Measurements from ENCODE around the gene CCNB3.

CCNB3 gene

DNA sequence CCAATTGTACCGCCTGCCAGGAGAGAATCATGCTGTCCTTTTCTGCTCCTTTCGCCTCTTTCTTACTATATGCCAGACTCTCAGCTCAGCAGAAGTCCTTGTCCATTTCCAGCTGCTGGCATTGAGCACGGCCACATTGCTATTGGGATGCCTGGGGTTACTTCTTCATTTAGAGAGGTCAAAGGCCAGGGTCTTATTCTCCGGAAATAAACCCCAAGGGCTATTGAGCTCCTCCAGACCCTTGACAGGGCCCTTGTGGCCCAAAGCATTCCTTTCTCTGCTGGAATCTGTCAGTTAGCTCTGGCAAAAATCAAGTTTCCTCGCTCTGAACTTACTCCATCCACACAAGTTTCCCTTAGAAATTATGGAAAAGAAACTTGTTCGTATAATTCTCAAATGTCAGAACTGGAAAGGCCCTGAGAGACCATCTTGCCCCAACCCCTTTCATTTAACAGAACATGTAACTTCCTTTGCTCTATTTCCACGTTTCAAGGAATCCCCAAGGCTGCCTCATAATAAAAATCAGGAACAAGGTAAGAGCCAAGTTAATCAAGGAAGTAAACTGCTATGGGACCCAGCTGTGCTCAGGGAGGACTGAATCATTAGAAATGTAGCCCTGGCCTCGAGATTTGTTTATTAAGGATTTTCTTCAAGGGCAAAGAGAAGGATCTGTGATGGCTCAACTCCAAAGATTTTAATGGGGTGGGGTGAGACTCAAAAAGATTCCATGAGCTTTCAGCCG lies 15.5 kb upstream of the CCNB3 start:
- TF ChIP-seq ELF4 (IDR thresholded peaks at IDR 0.05) (no peak), CTBP1 (IDR thresholded peaks at IDR 0.05; ENCODE audit: borderline replicate concordance) (no peak), TARDBP (IDR thresholded peaks at IDR 0.05) (no peak), FOXK2 (IDR thresholded peaks at IDR 0.05) (no peak), SUZ12 (IDR thresholded peaks at IDR 0.05) (no peak), L3MBTL2 (conservative IDR thresholded peaks at IDR 0.05) (no peak), PKNOX1 (IDR thresholded peaks at IDR 0.05) (no peak), LEF1 (IDR thresholded peaks at IDR 0.05; ENCODE audit: borderline replicate concordance) (no peak), FOXM1 (IDR thresholded peaks at IDR 0.05; ENCODE audit: borderline replicate concordance) (no peak), HDGF (IDR thresholded peaks at IDR 0.05; ENCODE audit: borderline replicate concordance) (no peak), SP1 (IDR thresholded peaks at IDR 0.05) (no peak), NFRKB (IDR thresholded peaks at IDR 0.05) (no peak), FOXA1 (IDR thresholded peaks at IDR 0.05) (no peak), BHLHE40 (IDR thresholded peaks at IDR 0.05; ENCODE audit: borderline replicate concordance) (no peak), ARNT (IDR thresholded peaks at IDR 0.05) (no peak), ZNF384 (IDR thresholded peaks at IDR 0.05) (no peak)
- no peak for DNase-seq (ENCODE audit: extremely low spot score)
- ChIA-PET POLR2A (no interaction called here), CTCF (no interaction called here)

GRCh38 chrX:50198348-50198747 lies 6.2 kb upstream of the CCNB3 start:
- POLR2A ChIA-PET = no interaction called here
- TF ChIP-seq SP1 (IDR thresholded peaks at IDR 0.05) = no peak
- TF ChIP-seq BHLHE40 (IDR thresholded peaks at IDR 0.05; ENCODE audit: borderline replicate concordance) = no peak
- CTCF ChIA-PET = no interaction called here
- no peak for DNase-seq (ENCODE audit: extremely low spot score)

DNA sequence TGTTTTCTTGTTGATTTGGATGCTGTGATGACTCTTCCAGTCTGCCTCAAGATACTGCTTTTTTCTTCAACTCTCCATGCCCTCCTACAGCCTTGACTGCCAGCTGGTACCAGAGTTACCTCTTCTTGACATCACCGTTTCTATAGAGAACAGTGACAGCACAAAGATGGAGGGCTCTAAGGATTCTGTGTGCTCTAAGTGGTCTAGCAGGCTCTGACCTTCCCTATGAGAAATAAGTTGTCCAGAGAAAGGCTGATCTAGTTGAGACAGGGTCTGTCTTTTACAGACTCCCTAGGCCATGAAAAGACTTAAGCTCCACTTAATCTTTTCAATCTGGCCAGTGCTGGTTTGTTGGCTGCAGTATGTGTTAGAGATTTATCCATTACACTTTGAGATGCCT lies 3.7 kb upstream of the CCNB3 start, which contains the start of gene AKAP4:
Gene AKAP4, minus strand, starts transcription at position 101 of the 400 bp plus-strand sequence. CDS start 118 bp downstream, outside the sequence.
- CTCF ChIA-PET = no interaction called here
- POLR2A ChIA-PET = no interaction called here
- DNase-seq (ENCODE audit: extremely low spot score) = no peak
- TF ChIP-seq LEF1 (IDR thresholded peaks at IDR 0.05; ENCODE audit: borderline replicate concordance) (no peak), FOXK2 (IDR thresholded peaks at IDR 0.05) (no peak), FOXM1 (IDR thresholded peaks at IDR 0.05; ENCODE audit: borderline replicate concordance) (no peak), ARNT (IDR thresholded peaks at IDR 0.05) (no peak), BHLHE40 (IDR thresholded peaks at IDR 0.05; ENCODE audit: borderline replicate concordance) (no peak)

- CTCF ChIA-PET = no interaction called here
- TF ChIP-seq ZNF384 (IDR thresholded peaks at IDR 0.05) = no peak
- TF ChIP-seq SP1 (IDR thresholded peaks at IDR 0.05) = no peak
- no peak for TF ChIP-seq NFRKB (IDR thresholded peaks at IDR 0.05)
- no peak for TF ChIP-seq CTBP1 (IDR thresholded peaks at IDR 0.05; ENCODE audit: borderline replicate concordance)
- no peak for TF ChIP-seq FOXM1 (IDR thresholded peaks at IDR 0.05; ENCODE audit: borderline replicate concordance)
- no peak for TF ChIP-seq BHLHE40 (IDR thresholded peaks at IDR 0.05; ENCODE audit: borderline replicate concordance)
- no peak for TF ChIP-seq HDGF (IDR thresholded peaks at IDR 0.05; ENCODE audit: borderline replicate concordance)
- TF ChIP-seq ELF4 (IDR thresholded peaks at IDR 0.05) = no peak
- TF ChIP-seq FOXK2 (IDR thresholded peaks at IDR 0.05) = no peak
- DNase-seq (ENCODE audit: extremely low spot score) = no peak
- POLR2A ChIA-PET = no interaction called here
Measured at GRCh38 chrX:50202539-50202938, 2.0 kb upstream of the CCNB3 start.

GRCh38 chrX:50206753-50207152 lies 2.2 kb downstream of the CCNB3 start:
- no peak for DNase-seq (ENCODE audit: extremely low spot score)
- POLR2A ChIA-PET = no interaction called here
- TF ChIP-seq SUZ12 (IDR thresholded peaks at IDR 0.05) (no peak), FOXM1 (IDR thresholded peaks at IDR 0.05; ENCODE audit: borderline replicate concordance) (no peak), CTBP1 (IDR thresholded peaks at IDR 0.05; ENCODE audit: borderline replicate concordance) (no peak)
- CTCF ChIA-PET = interaction anchor here (0.7 kb wide), 1 partner anchor 297 kb away, joined by 3 read pairs; no protein-coding TSS in a partner anchor

DNA sequence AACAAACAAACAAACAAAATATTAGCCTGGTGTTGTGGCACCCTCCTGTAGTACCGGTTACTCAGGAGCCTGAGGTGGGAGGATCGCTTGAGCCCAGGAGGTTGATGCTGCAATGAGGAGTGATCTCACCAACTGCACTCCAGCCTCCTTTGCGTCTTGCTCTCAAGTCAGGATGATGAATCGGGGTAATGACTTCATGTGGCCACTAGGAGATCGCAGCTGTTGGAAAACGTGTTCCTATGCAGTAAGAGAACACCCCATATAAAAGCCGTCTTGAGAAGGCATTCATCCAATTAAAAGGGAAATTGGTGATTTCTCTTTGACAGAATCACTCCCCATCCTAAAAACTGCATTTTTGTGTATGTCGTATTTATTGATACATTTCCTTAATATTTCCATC lies 6.9 kb downstream of the CCNB3 start:
- peak; percentile 22 for DNase-seq (ENCODE audit: extremely low spot score)
- CTCF ChIA-PET = interaction anchor here (1.5 kb wide), 1 partner anchor 12 kb away, joined by 4 read pairs; no protein-coding TSS in a partner anchor
- POLR2A ChIA-PET = no interaction called here
- TF ChIP-seq FOXM1 (IDR thresholded peaks at IDR 0.05; ENCODE audit: borderline replicate concordance) (no peak), ZNF384 (IDR thresholded peaks at IDR 0.05) (no peak), FOXA1 (IDR thresholded peaks at IDR 0.05) (no peak), ELF4 (IDR thresholded peaks at IDR 0.05) (no peak), L3MBTL2 (conservative IDR thresholded peaks at IDR 0.05) (no peak), NFRKB (IDR thresholded peaks at IDR 0.05) (no peak), FOXK2 (IDR thresholded peaks at IDR 0.05) (no peak), BHLHE40 (IDR thresholded peaks at IDR 0.05; ENCODE audit: borderline replicate concordance) (no peak), TARDBP (IDR thresholded peaks at IDR 0.05) (no peak), PKNOX1 (IDR thresholded peaks at IDR 0.05) (no peak), LEF1 (IDR thresholded peaks at IDR 0.05; ENCODE audit: borderline replicate concordance) (no peak), SUZ12 (IDR thresholded peaks at IDR 0.05) (no peak), SP1 (IDR thresholded peaks at IDR 0.05) (no peak), CTBP1 (IDR thresholded peaks at IDR 0.05; ENCODE audit: borderline replicate concordance) (no peak), HDGF (IDR thresholded peaks at IDR 0.05; ENCODE audit: borderline replicate concordance) (no peak), ARNT (IDR thresholded peaks at IDR 0.05) (no peak)

- TF ChIP-seq PKNOX1 (IDR thresholded peaks at IDR 0.05) (no peak), ELF4 (IDR thresholded peaks at IDR 0.05) (no peak), SP1 (IDR thresholded peaks at IDR 0.05) (no peak), FOXM1 (IDR thresholded peaks at IDR 0.05; ENCODE audit: borderline replicate concordance) (no peak), SUZ12 (IDR thresholded peaks at IDR 0.05) (no peak), L3MBTL2 (conservative IDR thresholded peaks at IDR 0.05) (no peak), NFRKB (IDR thresholded peaks at IDR 0.05) (no peak)
- no peak for DNase-seq (ENCODE audit: extremely low spot score)
- ChIA-PET POLR2A (no interaction called here), CTCF (no interaction called here)
Measured at GRCh38 chrX:50281253-50281652, 76.7 kb downstream of the CCNB3 start.

Measured in HEK293T (cell line).